Measurements from ENCODE around the gene PATL1. TPM values are rescaled to one million over a fixed set of nuclear protein-coding genes. Genes with fewer than 3 reads are reported as not detected.
A peak's percentile ranks its signal among the peaks of the same experiment; 100 is the strongest.

PATL1 gene
- total RNA-seq = 10 to 100 TPM in 2 of 4 donors, 1 to 10 TPM in 2; 3.5 to 43.0 (median 17.3) TPM

- H3K4me3 ChIP-seq = peak within 1 kb of the TSS; percentile 96 to 98
- intact Hi-C loops (cut with DNase I; ENCODE audit: low total_unique reads) = loop anchor here (10.0 kb wide), 1 partner anchor 54 kb away; the partner anchor contains the start of gene OSBP
Measured at GRCh38 chr11:59668950-59669610, at the start of gene PATL1. Gene PATL1, minus strand, starts transcription at chr11:59669037. Its CDS starts 142 bp downstream, at chr11:59668895.

GRCh38 chr11:59716051-59716450 is 47.2 kb upstream of the PATL1 start:
- intact Hi-C loops (cut with DNase I; ENCODE audit: low total_unique reads) = no loop called here
- no peak for TF ChIP-seq POLR2A (IDR thresholded peaks at IDR 0.05)
- TF ChIP-seq CTCF (IDR thresholded peaks at IDR 0.05) = no peak
- no peak overlapping the region for H3K27ac ChIP-seq

More at GRCh38 chr11:59668950-59669610, at the start of gene PATL1:
- Histone ChIP-seq H3K4me1 (peaks cover 0 to 8% of the 10 kb centered on the region in 2 donors), H3K27ac (peak within 1 kb of the TSS; percentile 95 to 98), H3K9me3 (no peaks in the 10 kb centered on the region), H3K36me3 (no peaks in the 10 kb centered on the region), H3K27me3 (no peaks in the 10 kb centered on the region)
- peak in 1 of 4 experiments; percentile 6 for TF ChIP-seq CTCF (IDR thresholded peaks at IDR 0.05)
- peak; percentile 90 to 97 for TF ChIP-seq POLR2A (IDR thresholded peaks at IDR 0.05)
- peak; percentile 99 for DNase-seq

GRCh38 chr11:59713745-59714144 is 44.9 kb upstream of the PATL1 start, which contains the start of gene OR10V1:
Gene OR10V1, minus strand, starts transcription at chr11:59713845. Its CDS starts 0 bp downstream, at chr11:59713845.
- H3K27me3 ChIP-seq = no peaks in the 10 kb centered on the region
- H3K36me3 ChIP-seq = no peaks in the 10 kb centered on the region
- TF ChIP-seq POLR2A (IDR thresholded peaks at IDR 0.05) (no peak), CTCF (IDR thresholded peaks at IDR 0.05) (no peak)
- H3K9me3 ChIP-seq = no peaks in the 10 kb centered on the region
- no peak within 1 kb of the TSS for H3K4me3 ChIP-seq
- intact Hi-C loops (cut with DNase I; ENCODE audit: low total_unique reads) = no loop called here
- no peaks in the 10 kb centered on the region for H3K4me1 ChIP-seq
- no peak within 1 kb of the TSS for H3K27ac ChIP-seq
- DNase-seq = no peak

More at GRCh38 chr11:59716051-59716450, 47.2 kb upstream of the PATL1 start:
- Histone ChIP-seq H3K27me3 (no peaks in the 10 kb centered on the region), H3K4me3 (no peak overlapping the region), H3K4me1 (no peaks in the 10 kb centered on the region), H3K9me3 (no peaks in the 10 kb centered on the region), H3K36me3 (no peaks in the 10 kb centered on the region)
- no peak for DNase-seq

GRCh38 chr11:59710136-59710847 is 41.5 kb upstream of the PATL1 start:
- Histone ChIP-seq H3K36me3 (no peaks in the 10 kb centered on the region), H3K4me1 (no peaks in the 10 kb centered on the region), H3K27me3 (no peaks in the 10 kb centered on the region), H3K9me3 (no peaks in the 10 kb centered on the region), H3K27ac (no peak overlapping the region), H3K4me3 (no peak overlapping the region)
- TF ChIP-seq CTCF (IDR thresholded peaks at IDR 0.05) = no peak
- TF ChIP-seq POLR2A (IDR thresholded peaks at IDR 0.05) = no peak
- DNase-seq = no peak
- intact Hi-C loops (cut with DNase I; ENCODE audit: low total_unique reads) = no loop called here

GRCh38 chr11:59708537-59708936 is 39.7 kb upstream of the PATL1 start:
- intact Hi-C loops (cut with DNase I; ENCODE audit: low total_unique reads) = no loop called here
- H3K4me1 ChIP-seq = no peaks in the 10 kb centered on the region
- H3K27ac ChIP-seq = no peak overlapping the region
- no peaks in the 10 kb centered on the region for H3K9me3 ChIP-seq
- DNase-seq = no peak
- TF ChIP-seq POLR2A (IDR thresholded peaks at IDR 0.05) = no peak
- TF ChIP-seq CTCF (IDR thresholded peaks at IDR 0.05) = no peak
- H3K4me3 ChIP-seq = no peak overlapping the region
- H3K27me3 ChIP-seq = no peaks in the 10 kb centered on the region
- H3K36me3 ChIP-seq = no peaks in the 10 kb centered on the region

All from uterus (tissue), 4 donors.